ENCODE data around the gene LMAN1L. TPM values are rescaled to one million over a fixed set of nuclear protein-coding genes. Genes with fewer than 3 reads are reported as not detected.

LMAN1L gene
- total RNA-seq, 1 experiment from 2014 or later: not detected

DNA sequence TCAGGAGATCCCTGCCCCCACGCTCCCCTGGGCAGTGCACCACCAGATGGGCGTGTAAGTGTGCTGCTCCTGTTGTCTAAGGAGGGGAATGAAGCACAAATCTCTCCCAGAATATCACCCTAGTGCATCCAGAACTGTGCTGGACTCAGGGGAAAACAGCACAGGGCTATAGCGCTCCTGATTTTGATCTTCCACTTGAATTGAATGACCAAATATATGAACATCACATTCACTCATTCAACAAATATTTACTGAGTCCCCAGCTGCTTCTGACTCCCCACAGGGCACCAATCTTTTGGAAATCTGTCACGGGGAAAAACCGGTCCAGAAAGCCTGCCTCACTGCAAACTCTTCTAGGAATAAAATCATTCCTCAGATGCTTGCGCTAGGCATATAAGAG lies 16.2 kb downstream of the LMAN1L start:
- no peaks in the 10 kb centered on the region for H3K9me3 ChIP-seq (ENCODE audit: control insufficient read depth, low read depth, low read length)
- H2BK20ac ChIP-seq (ENCODE audit: low read depth, low read length, poor library complexity, severe bottlenecking): no peak overlapping the region
- H3K4me3 Mint-ChIP-seq: no peak overlapping the region
- peaks cover 10% of the 10 kb centered on the region; the same call in 1 of the 2 replicates for H3K27me3 ChIP-seq (ENCODE audit: insufficient read depth, low read length)
- H3K27me3 Mint-ChIP-seq (ENCODE audit: low read depth): peaks cover 62% of the 10 kb centered on the region
- H2BK15ac ChIP-seq (ENCODE audit: low read depth, low read length): no peak overlapping the region
- no peaks in the 10 kb centered on the region for H3K79me1 ChIP-seq (ENCODE audit: insufficient read depth, low read depth, low read length, poor library complexity, severe bottlenecking)
- H3K4me2 ChIP-seq (ENCODE audit: insufficient read depth, insufficient read length, low read length): no peak overlapping the region
- H2BK12ac ChIP-seq (ENCODE audit: insufficient read length, low read depth, low read length): no peak overlapping the region
- no peaks in the 10 kb centered on the region for H3K4me1 ChIP-seq (ENCODE audit: insufficient read depth, low read length)
- no peaks in the 10 kb centered on the region for H4K20me1 ChIP-seq (ENCODE audit: control insufficient read depth, insufficient read depth, insufficient read length)
- no peak overlapping the region for H2AK5ac ChIP-seq (ENCODE audit: insufficient read length, low read length)
- H3T11ph ChIP-seq (ENCODE audit: low read length): no peak overlapping the region
- no peak overlapping the region for H2BK120ac ChIP-seq (ENCODE audit: low read depth, low read length, poor library complexity, severe bottlenecking)
- no peak overlapping the region for H3K23ac ChIP-seq (ENCODE audit: insufficient read length, low read depth, low read length)
- H3K79me2 ChIP-seq (ENCODE audit: insufficient read depth, low read length): no peaks in the 10 kb centered on the region
- TF ChIP-seq, protein P1, sequence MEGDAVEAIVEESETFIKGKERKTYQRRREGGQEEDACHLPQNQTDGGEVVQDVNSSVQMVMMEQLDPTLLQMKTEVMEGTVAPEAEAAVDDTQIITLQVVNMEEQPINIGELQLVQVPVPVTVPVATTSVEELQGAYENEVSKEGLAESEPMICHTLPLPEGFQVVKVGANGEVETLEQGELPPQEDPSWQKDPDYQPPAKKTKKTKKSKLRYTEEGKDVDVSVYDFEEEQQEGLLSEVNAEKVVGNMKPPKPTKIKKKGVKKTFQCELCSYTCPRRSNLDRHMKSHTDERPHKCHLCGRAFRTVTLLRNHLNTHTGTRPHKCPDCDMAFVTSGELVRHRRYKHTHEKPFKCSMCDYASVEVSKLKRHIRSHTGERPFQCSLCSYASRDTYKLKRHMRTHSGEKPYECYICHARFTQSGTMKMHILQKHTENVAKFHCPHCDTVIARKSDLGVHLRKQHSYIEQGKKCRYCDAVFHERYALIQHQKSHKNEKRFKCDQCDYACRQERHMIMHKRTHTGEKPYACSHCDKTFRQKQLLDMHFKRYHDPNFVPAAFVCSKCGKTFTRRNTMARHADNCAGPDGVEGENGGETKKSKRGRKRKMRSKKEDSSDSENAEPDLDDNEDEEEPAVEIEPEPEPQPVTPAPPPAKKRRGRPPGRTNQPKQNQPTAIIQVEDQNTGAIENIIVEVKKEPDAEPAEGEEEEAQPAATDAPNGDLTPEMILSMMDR (conservative IDR thresholded peaks at IDR 0.05): no peak
- H3K9me3 Mint-ChIP-seq: no peaks in the 10 kb centered on the region
- H2BK5ac ChIP-seq (ENCODE audit: insufficient read length, low read length): no peak overlapping the region
- no peak overlapping the region for H4K8ac ChIP-seq (replicated peaks; ENCODE audit: insufficient read length, low read depth, low read length)
- no peak overlapping the region for H3K27ac ChIP-seq (ENCODE audit: insufficient read length, low read depth, low read length)
- H3K23me2 ChIP-seq (ENCODE audit: insufficient read length, low read depth, low read length, poor library complexity, severe bottlenecking): no peaks in the 10 kb centered on the region
- H4K5ac ChIP-seq (ENCODE audit: insufficient read length, low read depth, low read length): no peak overlapping the region
- no peak overlapping the region for H4K91ac ChIP-seq (ENCODE audit: insufficient read length, low read depth, low read length)
- no peak overlapping the region for H3K4ac ChIP-seq (ENCODE audit: low read depth, low read length)
- no peak for DNase-seq
- no peaks in the 10 kb centered on the region for H3K36me3 Mint-ChIP-seq (ENCODE audit: insufficient read depth in 1 of 3, low read depth in 3 of 3)
- H3K18ac ChIP-seq (ENCODE audit: insufficient read length, low read depth, low read length): no peak overlapping the region
- H3K4me1 Mint-ChIP-seq: peaks cover 4 to 29% of the 10 kb centered on the region in 2 experiments; a peak in 3 of 4 replicates
- H3K56ac ChIP-seq (ENCODE audit: insufficient read length, low read depth, low read length): no peak overlapping the region
- H3K14ac ChIP-seq (ENCODE audit: insufficient read depth, low read length): no peak overlapping the region
- H2AFZ ChIP-seq (ENCODE audit: low read length): no peak overlapping the region
- H3K27ac Mint-ChIP-seq: no peak overlapping the region
- H3K9ac ChIP-seq (ENCODE audit: extremely low read depth, insufficient read length, low read length): no peak overlapping the region
- WGBS (ENCODE audit: extremely low coverage, insufficient read length, low lambda C conversion rate): no CpG with 5 or more reads among the region's 6 CpGs

Data from H9 (cell line).